ENCODE results near the gene SIMC1.

SIMC1 gene

GRCh38 chr5:176388444-176389134, 150.4 kb downstream of the SIMC1 start, which contains the start of the genes HIGD2A and NOP16:
TSS of gene HIGD2A (plus strand) at chr5:176388751. CDS start at chr5:176388820, 69 bp downstream.
TSS of gene NOP16 (minus strand) at chr5:176388598. CDS start at chr5:176388539, 59 bp downstream.
- DNase-seq (ENCODE audit: insufficient read length), result peak; percentile 91
- FAIRE-seq, result peak; percentile 98
- TF ChIP-seq POLR2AphosphoS5 (IDR thresholded peaks at IDR 0.05; ENCODE audit: low read depth, low read length) (peak; percentile 87), TAF1 (IDR thresholded peaks at IDR 0.05; ENCODE audit: borderline replicate concordance, low read depth, low read length) (peak; percentile 67; the same call in 1 of the 2 replicates), POLR2A (IDR thresholded peaks at IDR 0.05; ENCODE audit: low read depth, low read length) (peak; percentile 91)

- no peak for DNase-seq (ENCODE audit: insufficient read length)
- FAIRE-seq, result no peak
- TF ChIP-seq POLR2A (IDR thresholded peaks at IDR 0.05; ENCODE audit: low read depth, low read length), result peak; percentile 76
- TF ChIP-seq POLR2AphosphoS5 (IDR thresholded peaks at IDR 0.05; ENCODE audit: low read depth, low read length), result peak; percentile 87
- peak; percentile 49; the same call in 1 of the 2 replicates for TF ChIP-seq TAF1 (IDR thresholded peaks at IDR 0.05; ENCODE audit: borderline replicate concordance, low read depth, low read length)
These were observed 151.2 kb downstream of the SIMC1 start for GRCh38 chr5:176389135-176390123.

- no peak for TF ChIP-seq POLR2AphosphoS5 (IDR thresholded peaks at IDR 0.05; ENCODE audit: low read depth, low read length)
- TF ChIP-seq TAF1 (IDR thresholded peaks at IDR 0.05; ENCODE audit: borderline replicate concordance, low read depth, low read length), result no peak
- TF ChIP-seq POLR2A (IDR thresholded peaks at IDR 0.05; ENCODE audit: low read depth, low read length), result 0 out of 2 replicates have a peak, but pooled peaks have one; percentile 2
- no peak for FAIRE-seq
These were observed 153.3 kb downstream of the SIMC1 start for GRCh38 chr5:176391479-176391878.

GRCh38 chr5:176391999-176392398, 153.8 kb downstream of the SIMC1 start:
- TF ChIP-seq POLR2AphosphoS5 (IDR thresholded peaks at IDR 0.05; ENCODE audit: low read depth, low read length), result no peak
- TF ChIP-seq POLR2A (IDR thresholded peaks at IDR 0.05; ENCODE audit: low read depth, low read length), result no peak
- DNase-seq (ENCODE audit: insufficient read length) (no peak), FAIRE-seq (no peak)

More at GRCh38 chr5:176391479-176391878, 153.3 kb downstream of the SIMC1 start:
- no peak for DNase-seq (ENCODE audit: insufficient read length)

GRCh38 chr5:176392526-176392925, 154.3 kb downstream of the SIMC1 start:
- TF ChIP-seq TAF1 (IDR thresholded peaks at IDR 0.05; ENCODE audit: borderline replicate concordance, low read depth, low read length) (no peak), POLR2AphosphoS5 (IDR thresholded peaks at IDR 0.05; ENCODE audit: low read depth, low read length) (no peak), POLR2A (IDR thresholded peaks at IDR 0.05; ENCODE audit: low read depth, low read length) (no peak)
- no peak for FAIRE-seq
- no peak for DNase-seq (ENCODE audit: insufficient read length)

- FAIRE-seq (no peak), DNase-seq (ENCODE audit: insufficient read length) (no peak)
These were observed 155.9 kb downstream of the SIMC1 start for GRCh38 chr5:176394096-176394495.

GRCh38 chr5:176394881-176395675, 156.9 kb downstream of the SIMC1 start:
- DNase-seq (ENCODE audit: insufficient read length) (no peak), FAIRE-seq (no peak)
- TF ChIP-seq POLR2A (IDR thresholded peaks at IDR 0.05; ENCODE audit: low read depth, low read length) (no peak), TAF1 (IDR thresholded peaks at IDR 0.05; ENCODE audit: borderline replicate concordance, low read depth, low read length) (no peak)

More at GRCh38 chr5:176394096-176394495, 155.9 kb downstream of the SIMC1 start:
- TF ChIP-seq TAF1 (IDR thresholded peaks at IDR 0.05; ENCODE audit: borderline replicate concordance, low read depth, low read length) (no peak), POLR2AphosphoS5 (IDR thresholded peaks at IDR 0.05; ENCODE audit: low read depth, low read length) (no peak), POLR2A (IDR thresholded peaks at IDR 0.05; ENCODE audit: low read depth, low read length) (no peak)
